Measurements from ENCODE around the gene MYOG. TPM values are rescaled to one million over a fixed set of nuclear protein-coding genes. Genes with fewer than 3 reads are reported as not detected.

The MYOG gene
- not detected in 2 replicates for total RNA-seq

DNA sequence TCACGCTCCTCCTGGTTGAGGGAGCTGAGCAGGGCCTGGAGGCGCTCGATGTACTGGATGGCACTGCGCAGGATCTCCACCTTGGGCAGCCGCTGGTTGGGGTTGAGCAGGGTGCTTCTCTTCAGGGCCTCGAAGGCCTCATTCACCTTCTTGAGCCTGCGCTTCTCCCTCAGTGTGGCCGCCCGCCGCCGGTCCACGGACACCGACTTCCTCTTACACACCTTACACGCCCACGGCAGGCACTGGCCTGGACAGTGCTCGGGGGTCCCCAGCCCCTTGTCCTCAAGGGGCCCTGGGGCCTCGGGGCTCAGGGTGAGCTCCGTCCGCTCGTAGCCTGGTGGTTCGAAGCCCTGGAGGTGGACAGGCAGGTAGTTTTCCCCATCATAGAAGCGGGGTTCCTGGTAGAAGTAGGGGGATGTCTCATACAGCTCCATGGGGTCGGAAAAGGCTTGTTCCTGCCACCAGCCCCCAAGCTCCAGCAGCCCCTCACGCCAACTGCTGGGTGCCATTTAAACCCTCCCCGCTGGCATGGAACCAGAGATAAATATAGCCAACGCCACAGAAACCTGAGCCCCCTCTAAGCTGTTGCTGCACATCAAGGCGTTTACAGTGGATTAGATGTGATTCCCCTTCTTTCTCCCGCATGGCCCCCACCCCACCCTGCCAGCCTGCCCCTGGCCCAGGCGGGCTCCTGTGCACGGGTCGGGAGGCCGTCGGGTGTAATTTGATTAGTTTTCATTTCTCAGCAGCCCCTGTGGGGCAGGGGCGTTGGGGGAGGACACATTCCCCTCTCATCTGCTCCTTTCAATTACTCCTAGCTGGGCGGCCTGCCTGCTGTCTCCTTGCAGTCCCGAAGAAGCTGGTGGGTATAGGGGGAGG lies at the start of gene MYOG:
TSS of gene MYOG (minus strand) at position 485 of the 879 bp plus-strand sequence. CDS start at position 434, 51 bp downstream.
- DNase-seq (ENCODE audit: low read depth in 2 of 2) = no peak

DNA sequence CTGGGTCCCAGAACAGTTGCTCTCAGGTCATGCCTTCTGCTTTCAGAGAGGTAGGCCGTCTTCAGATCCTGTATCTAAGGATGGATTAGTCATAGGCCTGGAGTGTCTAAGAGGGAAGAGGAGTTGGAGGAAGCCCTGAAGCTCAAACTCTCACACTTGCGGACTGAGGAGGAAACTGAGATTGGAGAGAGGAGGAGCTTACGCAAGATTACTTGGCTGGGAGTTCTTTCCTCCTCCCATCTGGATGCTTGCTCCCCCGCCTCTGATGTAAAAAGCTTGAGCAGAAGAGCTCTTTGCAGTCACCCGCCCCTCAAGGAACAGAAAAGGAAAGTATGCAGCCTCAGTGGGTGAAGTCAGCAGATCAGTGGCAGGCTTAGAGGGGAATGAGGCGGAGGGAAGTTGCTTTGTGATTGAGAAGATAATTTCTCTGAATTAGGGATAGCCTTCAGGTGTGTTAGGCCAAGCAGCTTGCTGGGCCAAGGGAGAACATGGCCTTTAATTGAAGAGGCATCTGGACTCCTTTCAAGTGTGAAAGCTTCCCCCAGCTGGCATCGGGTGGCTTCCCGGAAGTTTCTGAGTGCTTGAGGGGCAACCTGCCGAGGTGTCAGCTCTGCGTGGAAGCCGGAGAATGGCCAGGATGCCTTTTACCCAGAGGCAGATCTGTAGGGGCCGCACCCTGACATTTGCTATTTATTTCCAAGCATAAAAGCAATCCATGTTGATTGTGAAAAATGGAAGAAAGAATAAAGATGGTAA lies 48.3 kb upstream of the MYOG start:
- no peak for DNase-seq (ENCODE audit: low read depth in 2 of 2)

DNA sequence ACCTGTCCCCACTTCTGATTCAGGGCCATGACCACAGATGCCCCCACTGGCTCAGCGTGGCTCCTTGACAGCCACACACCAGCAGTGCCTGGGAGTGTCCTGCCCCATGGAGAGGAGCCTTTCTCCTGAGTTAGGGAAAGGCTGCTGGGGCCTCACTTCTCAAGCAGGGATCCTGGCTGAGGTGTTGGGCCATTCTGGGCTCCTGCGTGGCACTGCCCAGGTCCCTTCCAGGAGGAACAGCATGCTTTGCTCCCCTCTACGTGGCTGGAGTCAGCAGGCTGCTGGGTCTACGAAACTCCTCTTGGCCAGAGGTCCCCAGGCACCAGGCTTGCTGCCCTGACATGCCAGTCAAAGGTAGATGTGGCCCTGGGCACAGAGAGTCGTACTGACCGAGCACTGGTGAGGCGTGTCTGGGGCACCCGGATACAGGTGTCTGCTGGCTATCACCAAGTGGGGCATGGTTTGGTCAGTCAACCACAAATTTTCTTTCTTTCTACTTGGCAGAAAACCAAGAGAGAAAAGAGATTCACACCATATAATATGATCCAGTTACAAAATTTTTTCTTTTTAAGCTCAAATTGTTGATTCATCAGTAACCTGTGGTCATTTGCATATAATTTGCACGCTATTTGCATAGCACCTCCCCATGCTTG lies 45.9 kb upstream of the MYOG start:
- no peak for DNase-seq (ENCODE audit: low read depth in 2 of 2)

DNA sequence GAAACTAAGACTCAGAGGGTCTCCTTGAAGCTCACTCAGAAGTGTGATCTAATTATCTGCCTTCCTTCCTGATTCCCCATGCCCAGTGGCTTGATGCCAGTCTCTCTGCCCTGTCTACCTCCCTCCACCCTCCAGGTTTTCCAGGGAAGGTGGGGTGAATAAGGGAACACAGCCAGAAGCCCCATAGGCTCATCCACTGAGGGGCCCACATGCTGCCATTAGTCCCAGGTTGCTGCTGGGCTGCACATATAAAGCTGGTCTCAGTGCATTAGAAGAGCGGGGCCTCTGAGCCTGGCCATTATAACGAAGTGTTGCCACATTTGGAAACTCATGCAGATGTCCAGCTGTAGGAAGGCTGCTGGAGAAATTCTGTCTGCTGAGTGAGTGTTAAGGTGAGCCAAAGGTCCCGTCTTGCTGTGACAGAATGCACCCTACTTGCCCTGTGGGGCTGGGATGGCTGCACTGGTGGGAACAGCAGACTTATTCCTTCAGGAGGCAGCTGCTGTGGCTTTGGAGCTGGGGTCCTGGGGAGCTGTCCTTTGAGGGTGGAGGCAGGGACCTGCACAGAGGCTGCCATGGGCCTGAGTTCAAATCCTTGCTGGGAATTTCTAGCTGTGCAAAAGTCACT lies 44.7 kb upstream of the MYOG start:
- no peak for DNase-seq (ENCODE audit: low read depth in 2 of 2)

DNA sequence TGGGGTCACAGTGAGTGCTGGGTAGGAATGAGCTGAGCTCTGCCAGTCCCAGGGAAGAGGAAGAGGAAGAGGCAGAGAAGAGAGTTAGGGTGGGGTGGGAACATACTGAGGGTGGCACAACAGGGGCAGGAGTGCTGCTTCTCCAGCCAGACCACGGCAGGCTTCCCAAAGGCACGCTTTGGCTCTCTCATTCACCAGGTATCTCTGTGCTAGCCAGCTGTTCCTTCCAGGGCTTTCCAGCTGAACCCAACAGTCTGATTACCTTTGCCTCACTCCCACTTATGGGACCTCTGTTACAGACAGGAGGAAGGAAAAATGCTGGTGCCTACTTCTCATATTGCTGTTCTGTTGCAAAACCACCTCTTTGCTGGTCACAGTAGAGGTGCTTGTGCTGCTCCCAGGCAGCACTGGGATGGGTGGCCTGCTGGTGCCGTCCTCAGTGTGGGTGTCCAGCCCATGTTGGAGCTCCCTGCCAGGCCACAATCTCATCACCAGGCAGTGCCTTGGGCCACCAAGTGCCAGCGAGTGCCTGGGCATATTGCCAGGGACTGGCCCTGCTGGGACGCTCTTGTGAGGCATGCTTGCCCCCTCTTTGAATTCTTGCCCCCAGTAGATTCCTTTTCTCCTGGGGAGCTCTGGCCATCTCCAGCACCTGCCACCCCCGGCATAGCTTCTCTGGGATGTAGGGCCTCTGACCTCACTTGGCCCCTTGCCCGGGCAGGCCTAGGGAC lies 43.9 kb upstream of the MYOG start:
- DNase-seq (ENCODE audit: low read depth in 2 of 2) = no peak

DNA sequence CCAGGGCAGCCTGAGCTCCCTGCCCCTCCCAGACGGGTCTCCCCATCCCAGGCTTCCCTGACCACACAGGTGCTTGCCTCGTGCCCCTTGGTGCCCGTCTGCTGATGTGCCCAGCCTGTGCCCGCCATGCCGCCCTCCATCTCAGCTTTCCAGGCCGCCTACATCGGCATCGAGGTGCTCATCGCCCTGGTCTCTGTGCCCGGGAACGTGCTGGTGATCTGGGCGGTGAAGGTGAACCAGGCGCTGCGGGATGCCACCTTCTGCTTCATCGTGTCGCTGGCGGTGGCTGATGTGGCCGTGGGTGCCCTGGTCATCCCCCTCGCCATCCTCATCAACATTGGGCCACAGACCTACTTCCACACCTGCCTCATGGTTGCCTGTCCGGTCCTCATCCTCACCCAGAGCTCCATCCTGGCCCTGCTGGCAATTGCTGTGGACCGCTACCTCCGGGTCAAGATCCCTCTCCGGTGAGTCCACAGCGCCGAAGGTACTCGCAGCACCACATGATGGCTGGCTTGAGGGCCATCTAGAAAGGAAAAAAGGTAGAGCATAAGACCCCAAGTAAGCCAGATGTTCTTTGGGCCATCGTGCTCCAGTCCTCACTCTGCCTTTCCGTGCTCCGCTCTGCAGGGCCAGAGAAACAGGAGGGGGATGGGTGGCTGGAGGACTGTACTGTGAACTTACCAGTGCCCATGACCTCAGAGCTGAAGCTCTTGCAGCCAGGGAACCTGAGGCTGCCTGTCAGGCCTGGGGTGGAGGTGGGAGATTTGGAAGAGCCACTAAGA lies 43.1 kb upstream of the MYOG start:
- no peak for DNase-seq (ENCODE audit: low read depth in 2 of 2)

DNA sequence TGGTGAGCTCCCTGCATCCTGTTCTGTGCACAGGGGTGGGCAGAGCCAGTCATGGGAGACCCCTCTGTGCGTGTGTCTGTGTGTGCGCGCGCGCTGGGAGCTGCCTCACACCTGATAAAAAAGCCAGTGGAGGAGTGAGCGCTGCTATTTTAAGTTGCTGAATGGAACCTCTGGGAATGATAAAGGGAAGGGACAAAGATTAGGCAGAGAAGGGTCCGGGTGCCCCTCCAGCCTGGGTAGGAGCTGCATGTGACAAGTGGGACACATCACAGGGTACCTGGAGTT lies 42.6 kb upstream of the MYOG start:
- DNase-seq (ENCODE audit: low read depth in 2 of 2) = no peak

DNA sequence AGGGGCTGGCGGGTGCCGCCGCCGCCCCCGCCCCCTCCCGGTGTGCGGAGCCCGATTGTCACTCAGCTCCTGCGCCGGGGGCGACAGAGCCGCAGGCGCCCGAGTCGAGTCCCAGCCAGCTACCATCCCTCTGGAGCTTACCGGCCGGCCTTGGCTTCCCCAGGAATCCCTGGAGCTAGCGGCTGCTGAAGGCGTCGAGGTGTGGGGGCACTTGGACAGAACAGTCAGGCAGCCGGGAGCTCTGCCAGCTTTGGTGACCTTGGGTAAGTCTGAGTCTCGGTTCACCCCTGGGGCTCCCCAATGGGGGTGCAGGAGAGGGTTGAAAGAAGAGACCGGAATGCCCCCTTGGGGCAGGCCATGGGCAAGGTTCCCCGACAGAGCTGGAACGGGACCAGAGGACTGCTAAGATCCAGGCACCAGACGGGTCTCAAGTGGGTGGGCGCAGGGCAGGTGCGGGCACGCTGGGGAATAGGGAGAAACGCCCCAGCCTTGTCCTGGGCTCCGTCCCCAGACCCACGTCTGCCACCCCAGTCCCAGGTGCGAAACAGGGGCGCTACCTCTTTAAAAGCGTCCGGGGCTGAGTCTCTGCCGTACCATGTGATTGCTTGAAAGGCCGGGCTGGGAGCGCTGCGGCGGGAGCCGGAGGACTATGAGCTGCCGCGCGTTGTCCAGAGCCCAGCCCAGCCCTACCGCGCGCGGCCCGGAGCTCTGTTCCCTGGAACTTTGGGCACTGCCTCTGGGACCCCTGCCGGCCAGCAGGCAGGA lies 42.0 kb upstream of the MYOG start, which contains the start of gene ADORA1:
TSS of gene ADORA1 (plus strand) at position 61 of the 765 bp plus-strand sequence. CDS start 1,116 bp downstream, outside the sequence.
- DNase-seq (ENCODE audit: low read depth in 2 of 2) = peak; percentile 10 to 11

DNA sequence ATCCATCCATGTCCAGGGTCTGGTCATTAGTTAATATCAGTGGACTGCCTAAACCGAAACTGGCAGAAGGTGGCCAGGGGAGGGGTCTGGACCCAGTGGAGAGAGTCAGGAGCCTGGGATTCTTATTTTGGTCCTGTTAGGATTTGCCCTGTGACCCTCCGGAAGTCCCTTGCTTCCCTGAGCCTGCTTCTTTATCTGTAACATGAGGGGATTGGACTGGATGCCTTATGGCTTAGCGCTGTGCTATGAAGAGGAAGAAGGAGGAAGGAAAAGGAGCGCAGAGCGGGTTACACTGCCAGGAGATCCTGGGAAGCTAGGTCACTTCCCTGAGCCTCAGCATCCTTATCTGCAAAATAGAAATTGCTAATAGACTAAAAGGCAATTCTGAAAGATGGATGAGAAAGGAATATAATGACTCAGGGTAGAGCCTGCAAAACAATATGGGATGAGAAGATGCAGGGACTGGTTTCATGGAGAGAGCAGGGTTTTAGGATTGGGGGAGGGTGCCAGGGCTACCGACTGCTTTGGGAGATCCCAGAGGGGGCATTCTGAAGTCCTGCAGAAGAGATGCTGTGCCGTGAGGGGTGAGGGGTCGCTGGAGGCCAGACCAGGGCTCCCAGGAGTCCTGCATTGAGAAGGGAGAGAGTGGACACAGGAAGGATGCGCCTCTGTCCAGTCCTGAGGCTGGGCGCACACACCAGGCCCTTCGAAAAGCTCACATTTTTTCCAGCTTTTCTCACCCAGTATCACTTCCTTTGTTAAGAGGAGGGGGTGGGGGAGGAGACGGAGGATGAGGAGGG lies 41.3 kb upstream of the MYOG start:
- DNase-seq (ENCODE audit: low read depth in 2 of 2) = no peak

DNA sequence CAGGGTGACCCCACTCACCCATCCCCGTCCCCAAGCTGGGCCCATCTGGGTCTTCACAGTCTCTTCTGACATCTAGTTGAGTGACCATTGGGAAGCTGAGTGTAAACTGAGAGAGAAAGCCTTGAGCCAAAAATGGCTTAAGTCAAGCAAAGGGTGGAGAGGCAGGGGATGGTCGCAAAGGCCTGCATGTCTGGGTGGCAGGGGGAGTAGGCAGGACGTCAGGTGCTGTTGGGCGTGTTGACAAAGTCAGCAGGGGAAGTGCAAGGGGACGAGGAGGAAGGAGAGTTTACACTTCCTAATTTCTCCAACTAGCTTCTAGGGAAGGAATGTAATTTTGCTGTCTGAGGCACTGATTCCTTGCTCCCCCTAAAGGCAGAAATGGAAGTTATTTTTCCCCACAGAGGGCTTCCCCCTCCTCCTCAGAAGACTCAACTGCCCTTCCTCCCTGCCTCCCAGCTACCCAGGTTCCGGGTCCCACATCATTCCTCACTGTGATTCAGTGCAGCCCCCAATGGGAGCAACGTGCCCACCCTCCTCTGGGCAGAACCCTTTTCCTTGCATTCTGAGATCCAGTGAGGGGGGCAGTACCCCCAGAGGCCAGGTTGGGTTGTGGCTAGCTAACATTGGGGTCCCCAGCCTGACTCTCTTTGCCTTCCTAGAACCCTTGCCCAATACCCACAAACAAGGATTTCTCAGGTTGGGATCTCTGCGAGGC lies 40.5 kb upstream of the MYOG start:
- DNase-seq (ENCODE audit: low read depth in 2 of 2) = no peak

DNA sequence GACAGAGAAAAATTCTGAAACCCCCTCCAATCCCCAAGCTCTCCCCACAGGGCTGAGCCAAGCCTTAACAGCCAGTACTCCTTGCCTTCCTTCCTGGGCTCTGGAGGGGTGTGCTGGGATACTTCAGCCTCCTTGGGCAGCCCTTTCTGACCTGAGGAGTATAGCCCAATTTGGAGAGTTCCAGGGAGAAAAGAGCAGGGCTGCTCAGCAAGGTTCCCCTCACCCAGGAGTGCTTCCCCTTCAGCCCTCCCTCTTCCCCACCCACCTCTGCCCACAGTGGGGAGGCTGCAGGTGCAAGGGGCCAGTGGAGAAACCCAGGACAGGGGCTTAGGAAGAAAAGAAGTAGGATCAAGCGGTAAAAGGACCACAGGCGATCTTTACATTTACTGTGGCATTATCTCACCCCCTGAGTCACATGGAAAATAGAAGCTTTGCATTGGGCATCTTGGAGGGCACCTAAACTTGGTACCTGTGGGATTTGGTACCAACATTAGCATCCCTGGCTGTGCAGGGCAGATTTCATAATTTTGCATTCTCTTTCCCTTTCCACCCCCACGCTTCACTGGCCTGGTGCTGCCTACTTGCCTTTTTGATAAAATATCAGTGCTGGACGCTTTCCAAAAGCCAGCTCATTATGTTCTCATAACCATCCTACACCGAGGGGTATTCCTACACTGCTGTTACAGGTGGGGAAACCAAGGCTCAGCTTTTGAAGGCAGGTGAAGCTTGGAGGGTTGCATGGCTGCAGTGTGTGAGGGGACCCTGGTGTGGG lies 38.9 kb upstream of the MYOG start:
- no peak for DNase-seq (ENCODE audit: low read depth in 2 of 2)

DNA sequence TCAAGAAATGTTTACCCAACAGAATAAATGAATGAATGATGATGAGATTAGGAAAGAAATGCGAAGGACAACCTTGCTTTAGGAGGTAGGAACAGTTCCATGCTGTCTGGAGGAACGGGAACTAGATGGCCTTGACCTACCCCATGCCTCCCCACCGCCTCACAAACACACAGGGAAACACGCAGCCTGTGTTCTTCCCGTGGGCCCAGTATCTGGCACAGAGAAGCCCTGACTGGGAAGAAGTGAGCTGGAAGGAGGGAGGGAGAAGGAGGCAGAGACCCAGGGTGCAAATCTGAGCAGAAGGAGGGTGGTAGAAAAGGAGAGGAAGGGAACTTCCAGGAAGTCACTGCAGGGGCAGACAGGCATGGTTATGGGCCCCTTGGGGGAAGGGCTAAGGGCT lies 38.2 kb upstream of the MYOG start:
- DNase-seq (ENCODE audit: low read depth in 2 of 2) = no peak

DNA sequence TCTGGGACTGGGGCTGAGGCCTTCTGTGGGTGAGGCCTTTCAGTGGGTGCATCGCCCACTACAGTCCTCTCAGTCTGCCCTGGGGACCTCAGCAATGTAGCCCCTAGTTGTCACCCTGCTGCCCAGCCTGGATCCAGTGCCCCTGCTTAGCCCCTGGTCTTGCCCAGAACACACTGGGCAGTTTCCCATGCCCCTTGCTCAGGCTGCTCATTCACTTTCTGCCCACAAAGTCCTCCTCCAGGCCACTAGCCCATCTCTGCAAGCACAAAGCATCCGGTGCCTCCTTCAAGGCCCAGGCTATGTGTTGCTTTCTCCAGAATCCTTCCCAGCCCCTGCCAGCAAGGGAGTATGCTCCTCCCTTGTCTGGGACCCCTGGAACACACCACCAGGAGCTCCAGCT lies 36.3 kb upstream of the MYOG start:
- DNase-seq (ENCODE audit: low read depth in 2 of 2) = no peak

DNA sequence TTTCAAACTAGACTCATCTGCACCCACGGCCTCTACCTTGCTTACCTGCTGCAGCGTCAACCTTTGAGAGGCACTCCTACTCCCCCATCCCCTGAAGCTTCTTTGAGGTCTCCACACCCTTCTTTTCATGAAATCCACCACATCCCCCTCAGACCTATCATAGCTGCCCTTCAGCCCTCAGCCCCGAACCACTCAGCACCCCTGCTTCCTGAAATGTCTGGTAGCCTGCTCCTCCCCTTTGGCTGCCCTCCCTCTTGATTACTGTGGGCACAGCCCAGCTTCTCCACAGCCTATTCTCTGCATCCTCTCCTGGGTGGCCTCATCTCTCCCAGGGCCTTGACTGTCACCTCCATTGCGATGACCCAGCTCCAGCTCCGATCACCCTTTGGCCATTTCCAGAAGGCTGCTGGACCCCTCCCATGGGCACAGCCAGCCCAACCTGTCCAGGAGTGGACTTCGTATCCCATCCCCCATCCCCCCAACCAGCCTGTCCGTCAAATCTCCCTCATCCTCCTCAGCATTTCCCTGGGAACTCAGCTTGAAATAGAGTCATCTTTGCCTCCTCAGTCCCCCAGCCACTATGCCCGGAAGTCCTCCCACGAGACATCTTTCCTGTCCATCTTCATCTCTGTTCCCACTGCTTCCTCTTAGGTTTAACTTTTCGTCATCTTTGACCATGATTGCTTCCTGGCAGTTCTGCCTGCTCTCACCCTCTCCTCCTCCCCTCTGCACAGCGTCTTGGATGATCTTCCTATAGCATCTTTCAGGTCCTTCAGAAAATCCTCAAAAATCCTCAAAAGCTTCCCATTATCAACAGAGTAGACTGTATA lies 35.6 kb upstream of the MYOG start:
- DNase-seq (ENCODE audit: low read depth in 2 of 2) = no peak

DNA sequence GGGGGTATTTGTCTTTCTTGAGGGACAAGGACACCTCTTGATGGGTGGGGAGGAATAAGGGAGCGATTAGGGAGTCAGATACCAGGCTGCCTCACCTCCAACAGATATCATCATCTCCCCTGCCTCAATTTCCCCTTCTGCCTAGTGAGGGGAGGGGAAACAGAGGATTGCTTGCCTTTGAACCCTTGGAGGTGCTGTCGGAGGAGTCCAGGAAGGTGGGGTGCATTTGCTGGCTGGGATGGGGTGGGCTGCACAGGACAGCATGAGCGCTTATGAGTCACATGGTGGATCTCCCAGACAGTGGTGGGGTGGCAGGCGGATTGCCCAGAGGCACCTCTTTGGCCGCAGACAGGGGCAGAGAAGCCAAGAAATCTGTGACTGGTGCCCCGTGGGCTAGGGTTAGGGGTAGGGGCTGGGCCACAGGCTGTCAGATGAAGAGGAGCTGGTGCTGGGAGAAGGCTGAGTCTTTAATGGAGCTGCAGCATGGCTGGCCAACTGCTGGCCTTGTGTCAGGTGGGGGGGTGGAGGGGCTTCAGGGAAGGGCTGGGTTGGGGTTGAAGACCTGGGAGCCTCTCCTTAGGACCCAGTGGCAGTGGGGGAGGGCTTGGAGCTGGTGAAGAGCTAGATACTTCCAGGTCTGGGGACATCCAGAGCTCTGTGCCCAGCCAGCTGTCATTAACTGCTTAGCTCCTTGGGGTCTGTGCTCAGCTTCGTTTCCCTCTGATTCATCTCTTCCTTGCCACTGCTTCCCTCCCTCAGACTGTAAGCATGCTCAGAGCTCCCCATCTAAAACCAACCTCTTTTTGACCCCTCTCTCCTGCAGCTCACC lies 34.7 kb upstream of the MYOG start:
- DNase-seq (ENCODE audit: low read depth in 2 of 2) = no peak

All from lung microvascular endothelial cell (primary cell).